ENCODE data around the gene BMPR2. TPM values are rescaled to one million over a fixed set of nuclear protein-coding genes. Genes with fewer than 3 reads are reported as not detected.
"Not testable (repeated sequence)": the region's sequence is repeated elsewhere in the genome, so short reads cannot be mapped to it uniquely, and the experiment has no call there.

BMPR2 gene
- total and polyA plus RNA-seq, 3 donors from 2014 or later = 25.4 to 61.3 (median 53.5) TPM

DNA sequence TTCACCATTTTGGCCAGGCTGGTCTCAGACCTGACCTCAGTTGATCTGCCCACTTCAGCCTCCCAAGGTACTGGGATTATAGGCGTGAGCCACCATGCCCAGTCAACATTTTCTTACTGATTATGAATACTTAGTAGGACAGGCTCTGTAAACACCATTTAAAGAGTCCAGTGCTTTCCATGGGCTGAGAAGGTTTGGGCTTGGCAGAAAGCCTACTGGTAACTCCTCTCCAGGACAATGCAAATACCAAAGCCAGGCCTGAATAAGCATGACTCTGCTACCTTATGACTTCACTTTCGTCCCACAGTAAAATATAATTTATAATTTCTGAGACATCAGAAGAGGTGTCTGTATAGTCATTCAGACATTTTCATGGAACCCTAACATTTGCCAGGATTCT is 198.4 kb downstream of the BMPR2 start:
- Histone ChIP-seq H3K4me3 (no peak overlapping the region), H3K36me3 (ENCODE audit: low read depth, missing control alignments) (no peaks in the 10 kb centered on the region), H3K27me3 (no peaks in the 10 kb centered on the region), H3K27ac (no peak overlapping the region), H3K9me3 (no peaks in the 10 kb centered on the region), H3K4me1 (no peaks in the 10 kb centered on the region)
- intact Hi-C loops (cut with DNase I; ENCODE audit: low total_unique reads) = no loop called here
- WGBS, 2 donors = 62 to 63% methylated on average over 2 of the region's 2 CpGs
- TF ChIP-seq, protein P1, sequence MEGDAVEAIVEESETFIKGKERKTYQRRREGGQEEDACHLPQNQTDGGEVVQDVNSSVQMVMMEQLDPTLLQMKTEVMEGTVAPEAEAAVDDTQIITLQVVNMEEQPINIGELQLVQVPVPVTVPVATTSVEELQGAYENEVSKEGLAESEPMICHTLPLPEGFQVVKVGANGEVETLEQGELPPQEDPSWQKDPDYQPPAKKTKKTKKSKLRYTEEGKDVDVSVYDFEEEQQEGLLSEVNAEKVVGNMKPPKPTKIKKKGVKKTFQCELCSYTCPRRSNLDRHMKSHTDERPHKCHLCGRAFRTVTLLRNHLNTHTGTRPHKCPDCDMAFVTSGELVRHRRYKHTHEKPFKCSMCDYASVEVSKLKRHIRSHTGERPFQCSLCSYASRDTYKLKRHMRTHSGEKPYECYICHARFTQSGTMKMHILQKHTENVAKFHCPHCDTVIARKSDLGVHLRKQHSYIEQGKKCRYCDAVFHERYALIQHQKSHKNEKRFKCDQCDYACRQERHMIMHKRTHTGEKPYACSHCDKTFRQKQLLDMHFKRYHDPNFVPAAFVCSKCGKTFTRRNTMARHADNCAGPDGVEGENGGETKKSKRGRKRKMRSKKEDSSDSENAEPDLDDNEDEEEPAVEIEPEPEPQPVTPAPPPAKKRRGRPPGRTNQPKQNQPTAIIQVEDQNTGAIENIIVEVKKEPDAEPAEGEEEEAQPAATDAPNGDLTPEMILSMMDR (IDR thresholded peaks at IDR 0.05) = no peak
- TF ChIP-seq POLR2A (IDR thresholded peaks at IDR 0.05) = no peak
- no peak for DNase-seq

DNA sequence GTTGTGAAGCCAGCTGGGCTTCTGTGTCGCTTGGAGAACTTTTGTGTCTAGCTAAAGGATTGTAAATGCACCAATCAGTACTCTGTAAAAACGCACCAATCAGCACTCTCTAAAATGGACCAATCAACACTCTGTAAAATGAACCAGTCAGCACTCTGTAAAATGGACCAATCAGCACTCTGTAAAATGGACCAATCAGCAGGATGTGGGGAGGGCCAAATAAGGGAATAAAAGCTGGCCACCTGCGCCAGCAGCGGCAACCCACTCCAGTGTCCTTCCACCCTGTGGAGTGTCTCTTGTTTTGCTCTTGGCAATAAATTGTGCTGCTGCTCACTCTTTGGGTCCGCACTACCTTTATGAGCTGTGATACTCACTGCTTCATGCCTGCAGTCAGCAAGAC is 199.1 kb downstream of the BMPR2 start:
- peak overlapping the region in 1 of 2 donors; percentile 3 for H3K4me3 ChIP-seq
- H3K27me3 ChIP-seq; H3K27ac ChIP-seq; H3K4me1 ChIP-seq; H3K36me3 ChIP-seq (ENCODE audit: low read depth, missing control alignments); intact Hi-C loops (cut with DNase I; ENCODE audit: low total_unique reads); H3K9me3 ChIP-seq: not testable (repeated sequence)
- peak; percentile 59 for DNase-seq
- 51 to 76% methylated on average over 5 of the region's 5 CpGs for WGBS, 2 donors

DNA sequence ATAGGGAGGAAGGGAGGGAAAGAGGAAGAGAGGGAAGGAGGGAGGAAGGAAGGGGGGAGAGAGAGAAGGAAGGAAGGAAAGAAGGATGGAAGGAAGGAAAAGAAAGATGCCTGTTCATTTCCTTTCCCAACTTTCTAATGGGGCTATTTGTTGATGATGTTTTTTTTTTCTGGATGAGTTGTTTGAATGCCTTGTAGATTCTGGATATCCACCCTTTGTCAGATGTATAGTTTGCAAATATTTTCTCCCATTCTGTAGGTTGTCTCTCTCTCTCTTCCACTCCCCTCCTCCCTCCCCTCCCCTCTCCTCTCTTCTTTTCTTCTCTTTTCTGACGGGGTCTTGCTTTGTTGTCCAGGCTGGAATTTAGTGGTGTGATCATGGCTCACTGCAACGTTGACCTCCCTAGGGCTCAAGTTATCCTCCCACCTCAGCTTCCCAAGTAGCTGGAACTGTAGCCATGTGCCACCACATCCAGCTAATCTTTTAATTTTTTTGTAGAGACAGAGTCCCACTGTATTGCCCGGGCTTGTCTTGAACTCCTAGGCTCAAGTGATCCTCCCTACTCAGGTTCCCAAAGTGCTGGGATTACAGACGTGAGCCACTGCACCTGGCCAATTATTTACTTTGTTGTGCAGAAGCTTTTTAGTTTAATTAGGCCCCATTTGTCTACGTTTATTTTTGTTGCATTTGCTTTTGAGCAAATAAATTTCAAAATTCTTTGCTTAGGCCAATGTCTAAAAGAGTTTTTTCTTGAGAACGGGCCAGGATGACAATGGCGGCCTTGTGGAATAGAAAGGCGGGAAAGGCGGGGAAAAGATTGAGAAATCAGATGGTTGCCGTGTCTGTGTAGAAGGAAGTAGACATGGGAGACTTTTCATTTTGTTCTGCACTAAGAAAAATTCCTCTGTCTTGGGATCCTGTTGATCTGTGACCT is 201.4 kb downstream of the BMPR2 start:
- Histone ChIP-seq H3K27me3 (no peaks in the 10 kb centered on the region), H3K4me3 (no peak overlapping the region), H3K36me3 (ENCODE audit: low read depth, missing control alignments) (no peaks in the 10 kb centered on the region), H3K27ac (no peak overlapping the region), H3K9me3 (no peaks in the 10 kb centered on the region), H3K4me1 (no peaks in the 10 kb centered on the region)
- TF ChIP-seq, protein P1 (IDR thresholded peaks at IDR 0.05) = no peak
- TF ChIP-seq POLR2A (IDR thresholded peaks at IDR 0.05) = no peak
- 85 to 86% methylated on average over 10 of the region's 10 CpGs for WGBS, 2 donors
- DNase-seq = no peak
- intact Hi-C loops (cut with DNase I; ENCODE audit: low total_unique reads) = no loop called here

DNA sequence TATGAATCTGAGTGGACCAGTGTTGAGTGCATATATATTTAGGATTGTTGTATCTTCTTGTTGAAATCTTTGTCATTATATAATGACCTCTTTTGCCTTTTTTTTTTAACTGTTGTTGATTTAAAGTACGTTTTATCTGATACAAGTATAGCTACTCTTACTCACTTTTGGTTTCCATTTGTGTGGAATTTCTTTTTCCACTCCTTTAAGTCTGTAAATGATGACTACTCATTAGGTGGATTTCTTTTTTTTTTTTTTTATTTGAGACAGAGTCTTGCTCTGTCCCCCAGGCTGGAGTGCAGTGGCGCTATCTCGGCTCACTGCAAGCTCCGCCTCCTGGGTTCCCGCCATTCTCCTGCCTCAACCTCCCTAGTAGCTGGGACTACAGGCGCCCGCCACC is 206.7 kb downstream of the BMPR2 start:
- intact Hi-C loops (cut with DNase I; ENCODE audit: low total_unique reads) = not testable (repeated sequence)
- 79 to 87% methylated on average over 7 of the region's 7 CpGs for WGBS, 2 donors

DNA sequence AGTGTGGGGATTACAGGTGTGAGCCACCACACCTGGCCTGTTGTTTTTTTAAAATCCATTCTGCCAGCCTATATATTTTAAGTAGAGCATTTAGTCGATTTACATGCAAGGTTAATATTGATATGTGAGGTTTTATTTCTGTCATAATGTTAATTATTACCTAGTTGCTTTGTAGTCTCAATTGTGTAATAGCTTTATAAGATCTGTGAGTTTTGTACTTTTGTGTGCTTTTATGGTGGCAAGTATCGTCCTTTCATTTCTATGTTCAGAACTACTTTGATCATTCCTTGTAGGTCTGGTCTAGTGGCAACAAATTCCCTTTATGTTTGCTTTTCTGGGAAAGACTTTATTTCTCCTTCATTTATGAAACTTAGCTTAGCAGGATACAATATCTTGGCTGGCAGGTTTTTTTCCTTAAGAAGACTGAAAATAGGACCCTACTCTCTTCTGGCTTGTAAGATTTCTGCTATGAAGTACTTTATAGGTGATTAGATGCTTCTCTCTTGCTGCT is 207.6 kb downstream of the BMPR2 start:
- intact Hi-C loops (cut with DNase I; ENCODE audit: low total_unique reads) = no loop called here
- WGBS, 2 donors = 96% methylated on average over 2 of the region's 2 CpGs
- Histone ChIP-seq H3K27me3 (no peaks in the 10 kb centered on the region), H3K27ac (no peak overlapping the region), H3K9me3 (no peaks in the 10 kb centered on the region), H3K4me1 (peaks cover 1% of the 10 kb centered on the region), H3K4me3 (no peak overlapping the region), H3K36me3 (ENCODE audit: low read depth, missing control alignments) (no peaks in the 10 kb centered on the region)
- TF ChIP-seq, protein P1 (IDR thresholded peaks at IDR 0.05) = no peak
- no peak for TF ChIP-seq POLR2A (IDR thresholded peaks at IDR 0.05)
- DNase-seq = no peak

More for the DNA sequence above, 206.7 kb downstream of the BMPR2 start:
- not testable (repeated sequence) for H3K4me3 ChIP-seq; H3K27ac ChIP-seq; H3K27me3 ChIP-seq; H3K9me3 ChIP-seq; DNase-seq; H3K36me3 ChIP-seq (ENCODE audit: low read depth, missing control alignments); H3K4me1 ChIP-seq

All from testis (tissue), 3 donors.